Kidney epithelial cell (primary cell): ENCODE results near the gene ADGRV1. TPM values are rescaled to one million over a fixed set of nuclear protein-coding genes. Genes with fewer than 3 reads are reported as not detected.
A peak's percentile ranks its signal among the peaks of the same experiment; 100 is the strongest.

Experiments used
- DNase-seq: peaks from one replicate; pipeline ENCODE4 v3.0.0-alpha.2; 2010; ENCODE audit warnings: low read depth
- H3K27me3 ChIP-seq: 2 replicates; pipeline ENCODE4 v1.6.0; 2011; ENCODE audit warnings: low read length; ENCODE audit not compliant: control insufficient read depth, insufficient read depth
- H3K36me3 ChIP-seq: 2 replicates; pipeline ENCODE4 v1.5.1; 2011; ENCODE audit warnings: low read length; ENCODE audit not compliant: control insufficient read depth, insufficient read depth
- H3K4me3 ChIP-seq: 2 replicates; pipeline ENCODE4 v1.5.1; 2011; ENCODE audit warnings: low read depth, mild to moderate bottlenecking, control low read depth, low read length
- CTCF ChIP-seq: IDR thresholded peaks from 2 replicates; pipeline ENCODE4 v1.5.1; 2011; ENCODE audit warnings: mild to moderate bottlenecking, moderate library complexity, low read length, control low read depth, inconsistent platforms; ENCODE audit not compliant: insufficient read depth, poor library complexity, severe bottlenecking
- total RNA-seq: library from RNA; depleted of rRNA; stranded (reverse); fragments of >200 nt; gene quantifications from 2 replicates; pipeline ENCODE4 v1.2.3, GENCODE V29; 2015

The ADGRV1 gene
- total RNA-seq, 1 donor from 2014 or later = 3.5 TPM

GRCh38 chr5:91095313-91095712 is 536.7 kb downstream of the ADGRV1 start:
- DNase-seq = no peak
- no peaks in the 10 kb centered on the region for H3K27me3 ChIP-seq
- H3K36me3 ChIP-seq = no peaks in the 10 kb centered on the region
- TF ChIP-seq CTCF = no peak
- H3K4me3 ChIP-seq = no peak overlapping the region

DNA sequence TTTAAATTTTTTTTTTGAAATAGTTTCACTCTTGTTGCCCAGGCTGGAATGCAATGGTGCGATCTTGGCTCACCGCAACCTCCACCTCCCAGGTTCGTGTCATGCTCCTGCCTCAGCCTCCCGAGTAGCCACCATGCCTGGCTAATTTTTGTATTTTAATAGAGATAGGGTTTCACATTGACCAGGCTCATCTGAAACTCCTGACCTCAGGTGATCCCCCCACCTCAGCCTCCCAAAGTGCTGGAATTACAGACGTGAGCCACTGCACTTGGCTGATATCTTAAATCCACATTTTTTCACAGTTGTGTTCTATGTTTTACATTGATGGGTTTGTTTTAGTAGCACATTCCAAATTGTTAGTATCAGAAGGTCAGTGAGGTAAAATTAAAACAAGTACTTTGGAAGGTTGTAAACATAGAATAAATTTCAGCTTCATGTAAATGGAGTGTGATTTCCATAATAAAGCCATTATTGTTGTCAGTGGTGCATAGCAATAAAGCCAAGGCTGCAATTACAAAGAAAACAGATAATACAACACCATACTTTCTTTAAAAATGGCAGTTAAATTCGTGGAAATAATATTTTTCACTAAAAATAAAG is 537.3 kb downstream of the ADGRV1 start:
- no peak for DNase-seq
- H3K4me3 ChIP-seq = no peak overlapping the region
- H3K27me3 ChIP-seq = no peaks in the 10 kb centered on the region
- no peak for TF ChIP-seq CTCF
- no peaks in the 10 kb centered on the region for H3K36me3 ChIP-seq

GRCh38 chr5:91098541-91098940 is 539.9 kb downstream of the ADGRV1 start:
- no peaks in the 10 kb centered on the region for H3K27me3 ChIP-seq
- no peak overlapping the region for H3K4me3 ChIP-seq
- no peak for DNase-seq
- no peaks in the 10 kb centered on the region for H3K36me3 ChIP-seq
- TF ChIP-seq CTCF = no peak

GRCh38 chr5:91101600-91102379 is 543.2 kb downstream of the ADGRV1 start:
- H3K36me3 ChIP-seq = no peaks in the 10 kb centered on the region
- TF ChIP-seq CTCF = peak; percentile 74
- no peak overlapping the region for H3K4me3 ChIP-seq
- H3K27me3 ChIP-seq = no peaks in the 10 kb centered on the region
- DNase-seq = peak; percentile 28

- no peak for DNase-seq
- Histone ChIP-seq H3K27me3 (no peaks in the 10 kb centered on the region), H3K36me3 (no peaks in the 10 kb centered on the region), H3K4me3 (no peak overlapping the region)
- no peak for TF ChIP-seq CTCF
These were observed 544.9 kb downstream of the ADGRV1 start for GRCh38 chr5:91103353-91104061.
